WTC11 (cell line): ENCODE results near the gene PRSS8. TPM values are rescaled to one million over a fixed set of nuclear protein-coding genes. Genes with fewer than 3 reads are reported as not detected.

Experiments
- ATAC-seq: fragments of 200-7000 bp; cut with Tn5 transposase; 2 replicates; pipeline ENCODE4 v1.10.0; 2021; ENCODE audit warnings: mild to moderate bottlenecking, moderate library complexity
- CTCF ChIA-PET: fragments of 300-600 bp; sonication (Branson Sonifier 250); formaldehyde crosslinking; loops from one replicate; lab custom pipeline; 2021; ENCODE audit warnings: antibody characterized with exemption; lab: Charles Lee
- POLR2A ChIA-PET: fragments of 350-600 bp; sonication (Branson Sonifier 250); formaldehyde crosslinking; loops from one replicate; lab custom pipeline; 2021; ENCODE audit warnings: antibody characterized with exemption; lab: Charles Lee
- DNase-seq: peaks from one replicate; pipeline ENCODE4 v3.0.0; 2021; ENCODE audit warnings: low spot score
- H3K27ac Mint-ChIP-seq: 2 replicates; pipeline ENCODE4 v1.8.0; 2021; ENCODE audit warnings: mixed read lengths
- H3K27me3 Mint-ChIP-seq: 2 replicates; pipeline ENCODE4 v1.8.0; 2021; ENCODE audit warnings: low read depth, mild to moderate bottlenecking, moderate library complexity, mixed read lengths
- H3K36me3 Mint-ChIP-seq: 2 replicates; pipeline ENCODE4 v1.8.0; 2021; ENCODE audit warnings: mixed read lengths
- H3K4me1 Mint-ChIP-seq: 2 replicates; pipeline ENCODE4 v1.8.0; 2022; ENCODE audit warnings: mixed read lengths
- H3K4me3 Mint-ChIP-seq: 2 replicates; pipeline ENCODE4 v1.8.0; 2021; ENCODE audit warnings: mild to moderate bottlenecking, moderate library complexity, mixed read lengths
- H3K9me3 Mint-ChIP-seq: 2 replicates; pipeline ENCODE4 v1.8.0; 2021; ENCODE audit warnings: mixed read lengths
- ATF1 ChIP-seq: sonication (generic); formaldehyde crosslinking; IDR thresholded peaks from 2 replicates; pipeline ENCODE4 v1.8.1; 2023; ENCODE audit warnings: mild to moderate bottlenecking, moderate library complexity, missing genetic modification reagents
- E2F1 ChIP-seq: sonication (generic); formaldehyde crosslinking; IDR thresholded peaks from 2 replicates; pipeline ENCODE4 v1.8.0; 2022; ENCODE audit warnings: mild to moderate bottlenecking, missing genetic modification reagents
- ELF4 ChIP-seq: sonication (generic); formaldehyde crosslinking; IDR thresholded peaks from 2 replicates; pipeline ENCODE4 v1.8.1; 2022; ENCODE audit warnings: low read depth, mild to moderate bottlenecking, moderate library complexity, missing genetic modification reagents
- HMGA2 ChIP-seq: fragments of 250-450 bp; sonication (Bioruptor Pico); IDR thresholded peaks from 2 replicates; pipeline ENCODE4 v1.4.0; 2021; ENCODE audit warnings: mild to moderate bottlenecking, moderate library complexity
- KAT7 ChIP-seq: sonication (generic); formaldehyde crosslinking; IDR thresholded peaks from 2 replicates; pipeline ENCODE4 v1.8.1; 2023; ENCODE audit warnings: missing genetic modification reagents, mild to moderate bottlenecking, borderline replicate concordance
- NR2C2 ChIP-seq: sonication (generic); formaldehyde crosslinking; IDR thresholded peaks from 2 replicates; pipeline ENCODE4 v1.8.0; 2022; ENCODE audit warnings: mild to moderate bottlenecking, missing genetic modification reagents
- PRDM15 ChIP-seq: sonication (generic); formaldehyde crosslinking; IDR thresholded peaks from 2 replicates; pipeline ENCODE4 v1.8.0; 2022; ENCODE audit warnings: missing genetic modification reagents
- TCF7 ChIP-seq: sonication (generic); formaldehyde crosslinking; IDR thresholded peaks from 2 replicates; pipeline ENCODE4 v1.8.0; 2022; ENCODE audit warnings: mild to moderate bottlenecking, low read depth, missing genetic modification reagents, moderate library complexity
- USF2 ChIP-seq: sonication (generic); formaldehyde crosslinking; IDR thresholded peaks from 2 replicates; pipeline ENCODE4 v1.8.1; 2023; ENCODE audit warnings: mild to moderate bottlenecking, missing genetic modification reagents, moderate library complexity
- ZNF263 ChIP-seq: sonication (generic); formaldehyde crosslinking; IDR thresholded peaks from 2 replicates; pipeline ENCODE4 v1.8.1; 2022; ENCODE audit warnings: low read depth, mild to moderate bottlenecking, moderate library complexity, missing genetic modification reagents
- ZNF396 ChIP-seq: fragments of 250-450 bp; sonication (Bioruptor Pico); IDR thresholded peaks from 2 replicates; pipeline ENCODE4 v1.8.0; 2021; ENCODE audit warnings: mild to moderate bottlenecking, moderate library complexity, borderline replicate concordance
- ZNF416 ChIP-seq: fragments of 250-450 bp; sonication (Bioruptor Pico); IDR thresholded peaks from 2 replicates; pipeline ENCODE4 v1.9.0; 2021; ENCODE audit warnings: mild to moderate bottlenecking, inconsistent platforms
- ZNF423 ChIP-seq: fragments of 250-450 bp; sonication (Bioruptor Pico); IDR thresholded peaks from 2 replicates; pipeline ENCODE4 v2.1.2; 2022; ENCODE audit warnings: mild to moderate bottlenecking, moderate library complexity
- total RNA-seq: library from RNA; stranded (reverse); gene quantifications from 3 replicates; pipeline ENCODE4 v1.2.3, GENCODE V29; 2021
- TF ChIP-seq, protein P1 (sequence below): sonication (generic); formaldehyde crosslinking; conservative IDR thresholded peaks from 2 replicates; pipeline ENCODE4 v1.8.1; 2023; ENCODE audit warnings: mild to moderate bottlenecking, low read depth, missing genetic modification reagents, moderate library complexity
- TF ChIP-seq, protein P2 (sequence below): sonication (generic); formaldehyde crosslinking; conservative IDR thresholded peaks from 2 replicates; pipeline ENCODE4 v1.8.1; 2022; ENCODE audit warnings: mild to moderate bottlenecking, missing genetic modification reagents
- TF ChIP-seq, protein P3 (sequence below): sonication (generic); formaldehyde crosslinking; IDR thresholded peaks from 2 replicates; pipeline ENCODE4 v1.8.0; 2022; ENCODE audit warnings: mild to moderate bottlenecking, missing genetic modification reagents

Gene PRSS8
- total RNA-seq, 1 experiment from 2014 or later: 78.8 TPM

DNA sequence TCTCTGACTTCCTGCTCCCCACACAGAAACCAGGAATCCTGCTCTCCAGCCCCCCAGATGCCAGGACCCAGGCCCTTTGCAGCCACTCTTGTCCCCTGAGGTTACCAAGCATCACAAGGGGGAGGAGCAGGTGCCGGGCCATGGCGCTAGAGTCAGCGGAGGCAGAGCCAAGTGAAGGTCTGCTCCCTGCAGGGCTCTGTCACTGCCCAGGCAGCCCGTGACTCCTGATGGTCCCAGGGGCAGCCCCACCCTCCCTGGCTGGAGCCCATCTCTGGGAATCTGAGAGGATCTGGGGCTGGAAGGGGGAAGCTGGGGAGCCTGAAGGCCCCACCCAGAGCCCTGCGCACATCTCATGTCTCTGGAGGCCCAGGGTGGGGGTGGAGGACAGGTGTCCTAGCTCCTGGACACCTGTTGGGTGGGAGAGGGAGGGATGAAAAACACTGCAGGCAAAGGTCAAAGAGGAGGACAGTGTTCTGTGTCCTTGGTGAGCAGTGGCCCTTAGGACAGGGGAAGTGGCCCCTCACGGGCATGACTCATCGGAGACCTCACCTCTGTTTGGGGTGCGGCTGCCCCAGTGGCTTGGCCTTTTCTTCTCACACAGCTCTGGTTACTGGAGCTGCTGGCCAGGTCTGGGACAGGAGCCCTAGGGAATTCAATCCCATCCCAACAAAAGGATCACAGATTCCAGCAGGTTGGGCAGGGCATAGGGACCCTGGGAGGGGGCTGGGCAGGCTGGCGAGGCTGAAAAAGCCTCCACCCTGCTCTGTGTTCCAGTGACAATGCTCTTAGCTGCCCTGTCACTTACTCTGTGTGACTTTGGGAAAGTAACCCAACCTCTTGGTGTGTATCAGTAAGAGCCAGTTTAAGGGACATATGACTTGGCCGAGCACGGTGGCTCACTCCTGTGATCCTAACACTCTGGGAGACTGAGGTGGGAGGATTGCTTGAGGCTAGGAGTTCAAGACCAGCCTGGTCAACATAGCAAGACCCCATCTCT is 14.7 kb upstream of the PRSS8 start, which contains the start of gene PRSS36 (continued):
- TF ChIP-seq, protein P1, sequence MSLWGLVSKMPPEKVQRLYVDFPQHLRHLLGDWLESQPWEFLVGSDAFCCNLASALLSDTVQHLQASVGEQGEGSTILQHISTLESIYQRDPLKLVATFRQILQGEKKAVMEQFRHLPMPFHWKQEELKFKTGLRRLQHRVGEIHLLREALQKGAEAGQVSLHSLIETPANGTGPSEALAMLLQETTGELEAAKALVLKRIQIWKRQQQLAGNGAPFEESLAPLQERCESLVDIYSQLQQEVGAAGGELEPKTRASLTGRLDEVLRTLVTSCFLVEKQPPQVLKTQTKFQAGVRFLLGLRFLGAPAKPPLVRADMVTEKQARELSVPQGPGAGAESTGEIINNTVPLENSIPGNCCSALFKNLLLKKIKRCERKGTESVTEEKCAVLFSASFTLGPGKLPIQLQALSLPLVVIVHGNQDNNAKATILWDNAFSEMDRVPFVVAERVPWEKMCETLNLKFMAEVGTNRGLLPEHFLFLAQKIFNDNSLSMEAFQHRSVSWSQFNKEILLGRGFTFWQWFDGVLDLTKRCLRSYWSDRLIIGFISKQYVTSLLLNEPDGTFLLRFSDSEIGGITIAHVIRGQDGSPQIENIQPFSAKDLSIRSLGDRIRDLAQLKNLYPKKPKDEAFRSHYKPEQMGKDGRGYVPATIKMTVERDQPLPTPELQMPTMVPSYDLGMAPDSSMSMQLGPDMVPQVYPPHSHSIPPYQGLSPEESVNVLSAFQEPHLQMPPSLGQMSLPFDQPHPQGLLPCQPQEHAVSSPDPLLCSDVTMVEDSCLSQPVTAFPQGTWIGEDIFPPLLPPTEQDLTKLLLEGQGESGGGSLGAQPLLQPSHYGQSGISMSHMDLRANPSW (CRISPR knock-in tag): no peak
- TF ChIP-seq, protein P2, sequence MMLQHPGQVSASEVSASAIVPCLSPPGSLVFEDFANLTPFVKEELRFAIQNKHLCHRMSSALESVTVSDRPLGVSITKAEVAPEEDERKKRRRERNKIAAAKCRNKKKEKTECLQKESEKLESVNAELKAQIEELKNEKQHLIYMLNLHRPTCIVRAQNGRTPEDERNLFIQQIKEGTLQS (CRISPR knock-in tag): no peak
- TF ChIP-seq ZNF396 (CRISPR knock-in tag): no peak

DNA sequence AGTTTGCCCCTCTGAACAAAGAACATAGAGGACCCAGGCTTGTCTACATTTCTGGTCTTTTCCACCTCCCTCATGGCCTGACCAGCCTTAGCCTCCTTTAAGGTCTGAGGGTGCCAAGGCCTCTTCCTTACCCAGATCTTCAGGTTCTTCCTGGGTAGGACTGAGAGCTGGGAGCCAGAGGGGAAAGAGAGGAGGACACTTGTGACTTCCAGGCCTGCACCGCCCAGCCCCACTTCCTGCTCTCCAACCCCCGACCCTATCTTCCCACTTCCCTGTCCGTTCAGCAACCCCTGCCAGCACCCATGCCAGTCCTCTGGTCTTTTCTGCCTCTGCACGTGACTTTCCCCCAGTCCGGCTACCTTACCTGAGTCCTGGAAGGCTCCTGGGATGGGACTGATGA is 13.8 kb upstream of the PRSS8 start:
- DNase-seq (no peak), ATAC-seq (no peak)
- ChIA-PET CTCF (interaction anchor here (1.0 kb wide), 1 partner anchor 164 kb away, joined by 4 read pairs; the partner anchor contains the start of gene HSD3B7), POLR2A (interaction anchor here (1.9 kb wide), 1 partner anchor 31 kb away, joined by 7 read pairs; the partner anchor contains the start of gene FUS)
- Mint-ChIP-seq H3K27ac (no peak overlapping the region), H3K9me3 (no peaks in the 10 kb centered on the region), H3K27me3 (peaks cover 35% of the 10 kb centered on the region), H3K4me3 (peak overlapping the region; percentile 18), H3K4me1 (peaks cover 20% of the 10 kb centered on the region), H3K36me3 (no peaks in the 10 kb centered on the region)
- TF ChIP-seq, protein P2 (CRISPR knock-in tag): no peak
- no peak for TF ChIP-seq ZNF423
- TF ChIP-seq, protein P1 (CRISPR knock-in tag): no peak
- TF ChIP-seq ZNF416 (CRISPR knock-in tag): no peak

DNA sequence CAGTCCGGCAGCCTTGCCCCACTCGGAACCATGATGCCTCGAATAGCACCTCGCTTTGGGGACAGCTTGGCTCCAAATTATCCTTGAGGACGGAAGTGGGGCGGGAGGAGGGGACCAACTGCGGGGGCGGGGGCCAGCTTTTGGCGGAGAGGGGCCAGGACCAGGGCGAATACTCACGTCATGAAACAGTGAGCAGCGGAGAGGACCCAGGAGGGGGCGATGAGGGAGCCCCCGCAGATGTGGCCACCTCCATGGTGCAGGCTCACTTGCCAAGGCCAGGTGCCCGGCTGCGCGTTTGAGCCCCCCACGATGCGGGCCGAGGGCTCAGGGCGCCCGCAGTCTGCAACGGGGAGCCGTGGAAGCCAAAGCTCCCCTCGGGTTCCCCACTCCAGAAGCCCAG is 13.4 kb upstream of the PRSS8 start:
- DNase-seq: no peak
- ChIA-PET POLR2A (interaction anchor here (0.6 to 1.9 kb wide), 3 partner anchors 14 to 46 kb away, joined by 3 to 7 read pairs (median 4); partner anchors contain the start of gene FUS), CTCF (interaction anchor here (0.6 to 1.5 kb wide), 4 partner anchors 17 to 307 kb away, joined by 3 to 4 read pairs (median 4); partner anchors contain the start of genes HSD3B7, ZNF646 and ZNF668)
- Mint-ChIP-seq H3K4me3 (peak overlapping the region; percentile 55), H3K4me1 (peaks cover 20% of the 10 kb centered on the region), H3K27ac (no peak overlapping the region), H3K9me3 (no peaks in the 10 kb centered on the region), H3K27me3 (peaks cover 40% of the 10 kb centered on the region), H3K36me3 (no peaks in the 10 kb centered on the region)
- ATAC-seq: no peak
- no peak for TF ChIP-seq USF2 (CRISPR knock-in tag)
- TF ChIP-seq, protein P3, sequence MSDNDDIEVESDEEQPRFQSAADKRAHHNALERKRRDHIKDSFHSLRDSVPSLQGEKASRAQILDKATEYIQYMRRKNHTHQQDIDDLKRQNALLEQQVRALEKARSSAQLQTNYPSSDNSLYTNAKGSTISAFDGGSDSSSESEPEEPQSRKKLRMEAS (CRISPR knock-in tag): no peak
- TF ChIP-seq E2F1 (CRISPR knock-in tag): no peak
- no peak for TF ChIP-seq PRDM15 (CRISPR knock-in tag)
- no peak for TF ChIP-seq NR2C2 (CRISPR knock-in tag)
- no peak for TF ChIP-seq ZNF263 (CRISPR knock-in tag)
- TF ChIP-seq ELF4 (CRISPR knock-in tag): no peak
- TF ChIP-seq TCF7 (CRISPR knock-in tag): no peak
- TF ChIP-seq KAT7: no peak
- TF ChIP-seq HMGA2 (CRISPR knock-in tag): no peak
- TF ChIP-seq ATF1 (CRISPR knock-in tag): no peak
